ENCODE results near the gene ADCY3.

DNA sequence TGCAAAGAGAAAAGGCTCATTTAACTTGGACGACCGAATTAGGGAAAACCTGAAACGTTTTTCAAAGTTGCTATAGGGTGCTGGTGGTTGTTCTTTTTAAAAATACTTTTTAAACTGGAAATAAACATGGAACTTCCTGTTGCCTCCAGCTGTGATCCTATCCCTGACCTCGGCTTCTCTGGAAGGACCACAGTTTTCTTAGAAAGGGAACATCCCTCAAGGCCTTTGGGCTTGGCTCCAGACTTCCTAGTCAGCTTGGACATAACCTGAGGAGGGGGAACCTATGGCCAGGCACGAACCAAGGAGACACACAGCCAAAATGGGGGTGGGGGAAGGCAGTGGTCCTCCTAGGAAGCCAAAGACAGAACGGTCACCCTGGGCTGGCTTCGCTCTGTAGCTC, 69.1 kb downstream of the ADCY3 start:
- no peak for TF ChIP-seq POLR2A (IDR thresholded peaks at IDR 0.05)
- TF ChIP-seq, protein P1, sequence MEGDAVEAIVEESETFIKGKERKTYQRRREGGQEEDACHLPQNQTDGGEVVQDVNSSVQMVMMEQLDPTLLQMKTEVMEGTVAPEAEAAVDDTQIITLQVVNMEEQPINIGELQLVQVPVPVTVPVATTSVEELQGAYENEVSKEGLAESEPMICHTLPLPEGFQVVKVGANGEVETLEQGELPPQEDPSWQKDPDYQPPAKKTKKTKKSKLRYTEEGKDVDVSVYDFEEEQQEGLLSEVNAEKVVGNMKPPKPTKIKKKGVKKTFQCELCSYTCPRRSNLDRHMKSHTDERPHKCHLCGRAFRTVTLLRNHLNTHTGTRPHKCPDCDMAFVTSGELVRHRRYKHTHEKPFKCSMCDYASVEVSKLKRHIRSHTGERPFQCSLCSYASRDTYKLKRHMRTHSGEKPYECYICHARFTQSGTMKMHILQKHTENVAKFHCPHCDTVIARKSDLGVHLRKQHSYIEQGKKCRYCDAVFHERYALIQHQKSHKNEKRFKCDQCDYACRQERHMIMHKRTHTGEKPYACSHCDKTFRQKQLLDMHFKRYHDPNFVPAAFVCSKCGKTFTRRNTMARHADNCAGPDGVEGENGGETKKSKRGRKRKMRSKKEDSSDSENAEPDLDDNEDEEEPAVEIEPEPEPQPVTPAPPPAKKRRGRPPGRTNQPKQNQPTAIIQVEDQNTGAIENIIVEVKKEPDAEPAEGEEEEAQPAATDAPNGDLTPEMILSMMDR (IDR thresholded peaks at IDR 0.05), result no peak

Data from adrenal gland (tissue), 5 donors.